ENCODE data around the gene NDUFB3. TPM values are rescaled to one million over a fixed set of nuclear protein-coding genes. Genes with fewer than 3 reads are reported as not detected.

Gene NDUFB3
- total and polyA plus RNA-seq, 9 donors = 20.5 to 52.5 (median 47.6) TPM

DNA sequence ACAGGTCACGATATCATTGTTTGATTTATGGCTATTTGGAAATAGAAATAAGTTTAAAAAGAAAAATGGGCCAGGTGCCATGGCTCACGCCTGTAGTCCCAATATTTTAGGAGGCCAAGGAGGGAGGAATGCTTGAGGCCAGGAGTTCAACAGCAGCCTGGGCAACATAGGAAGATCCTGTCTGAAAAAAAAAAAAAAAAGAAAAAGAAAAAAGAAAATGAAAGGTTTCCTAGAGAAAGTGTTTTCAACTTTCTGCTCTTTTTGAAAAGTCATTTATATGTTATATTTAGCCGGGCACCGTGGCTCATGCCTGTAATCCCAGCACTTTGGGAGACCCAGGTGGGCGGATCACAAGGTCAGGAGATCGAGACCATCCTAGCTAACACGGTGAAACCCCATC is 3.2 kb downstream of the NDUFB3 start:
- peaks cover 2% of the 10 kb centered on the region for H3K4me1 ChIP-seq (ENCODE audit: insufficient read depth)
- DNase-seq = no peak
- H3K36me3 ChIP-seq = no peaks in the 10 kb centered on the region
- intact Hi-C loops (cut with DNase I) = loop anchor here in 1 of 4 donors (5.0 to 10.0 kb wide), 2 partner anchors 42 to 110 kb away; partner anchors contain the start of genes CFLAR and ORC2
- H3K27ac ChIP-seq = no peak overlapping the region
- no peak overlapping the region for H3K4me3 ChIP-seq
- no peak for TF ChIP-seq POLR2A (IDR thresholded peaks at IDR 0.05)
- no peak for TF ChIP-seq EP300 (IDR thresholded peaks at IDR 0.05)
- TF ChIP-seq CTCF (IDR thresholded peaks at IDR 0.05) = no peak
- no peaks in the 10 kb centered on the region for H3K27me3 ChIP-seq
- WGBS, 3 donors = 74 to 77% (median 74%) methylated on average over 7 of the region's 7 CpGs
- H3K9me3 ChIP-seq = no peaks in the 10 kb centered on the region

- intact Hi-C loops (cut with DNase I) = no loop called here
- 80 to 90% (median 85%) methylated on average over 2 of the region's 2 CpGs for WGBS, 3 donors
- no peak overlapping the region for H3K4me3 ChIP-seq
- TF ChIP-seq POLR2A (IDR thresholded peaks at IDR 0.05) (no peak), EP300 (IDR thresholded peaks at IDR 0.05) (no peak), CTCF (IDR thresholded peaks at IDR 0.05) (no peak)
- H3K4me1 ChIP-seq (ENCODE audit: insufficient read depth) = no peaks in the 10 kb centered on the region
- H3K27me3 ChIP-seq = no peaks in the 10 kb centered on the region
- H3K36me3 ChIP-seq = no peaks in the 10 kb centered on the region
- H3K27ac ChIP-seq = no peak overlapping the region
- no peaks in the 10 kb centered on the region for H3K9me3 ChIP-seq
- DNase-seq = no peak
These were observed 13.1 kb downstream of the NDUFB3 start for GRCh38 chr2:201084863-201085262.

DNA sequence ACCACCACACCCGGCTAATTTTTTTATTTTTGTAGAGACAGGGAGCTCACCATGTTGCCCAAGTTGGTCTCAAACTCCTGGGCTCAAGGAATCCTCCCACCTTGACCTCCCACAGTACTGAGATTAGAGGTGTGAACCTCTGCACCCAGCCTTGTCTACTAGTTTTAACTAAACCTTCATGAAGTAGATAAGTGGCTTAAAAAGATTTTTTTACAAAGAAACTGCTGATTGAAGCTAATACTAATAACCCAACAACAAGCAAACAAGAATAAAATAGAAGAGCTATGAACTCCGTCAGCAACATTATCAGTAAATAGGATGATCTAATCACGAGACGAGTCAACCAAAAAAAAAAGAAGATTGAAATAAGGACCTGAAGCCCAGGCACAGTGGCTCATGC is 18.8 kb downstream of the NDUFB3 start:
- 88 to 90% (median 89%) methylated on average over 4 of the region's 4 CpGs for WGBS, 3 donors
- Histone ChIP-seq H3K27me3 (no peaks in the 10 kb centered on the region), H3K4me1 (ENCODE audit: insufficient read depth) (no peaks in the 10 kb centered on the region), H3K36me3 (no peaks in the 10 kb centered on the region), H3K27ac (no peak overlapping the region), H3K9me3 (no peaks in the 10 kb centered on the region), H3K4me3 (no peak overlapping the region)
- TF ChIP-seq CTCF (IDR thresholded peaks at IDR 0.05) (no peak), EP300 (IDR thresholded peaks at IDR 0.05) (no peak), POLR2A (IDR thresholded peaks at IDR 0.05) (no peak)
- DNase-seq = no peak
- intact Hi-C loops (cut with DNase I) = no loop called here

DNA sequence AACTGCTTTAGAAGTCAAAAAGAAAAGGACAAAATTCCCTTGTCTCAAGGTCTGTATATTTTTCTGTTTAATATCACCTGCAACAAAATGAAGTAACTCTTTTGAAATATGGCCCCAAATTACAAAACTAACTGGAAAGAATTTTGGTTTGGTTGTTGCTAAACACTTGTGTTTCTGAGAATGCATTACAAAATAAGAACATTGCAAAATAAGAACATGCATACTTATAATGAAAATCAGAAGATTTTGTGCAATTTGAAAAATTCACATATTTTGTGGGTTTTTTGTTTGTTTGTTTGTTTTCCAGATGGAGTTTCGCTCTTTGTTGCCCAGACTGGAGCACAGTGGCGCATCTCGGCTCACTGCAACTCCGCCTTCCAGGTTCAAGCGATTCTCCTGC is 21.8 kb downstream of the NDUFB3 start:
- H3K27me3 ChIP-seq = no peaks in the 10 kb centered on the region
- intact Hi-C loops (cut with DNase I) = no loop called here
- no peak for TF ChIP-seq POLR2A (IDR thresholded peaks at IDR 0.05)
- no peak for TF ChIP-seq EP300 (IDR thresholded peaks at IDR 0.05)
- no peak for TF ChIP-seq CTCF (IDR thresholded peaks at IDR 0.05)
- no peaks in the 10 kb centered on the region for H3K36me3 ChIP-seq
- no peak overlapping the region for H3K4me3 ChIP-seq
- DNase-seq = no peak
- H3K4me1 ChIP-seq (ENCODE audit: insufficient read depth) = no peaks in the 10 kb centered on the region
- no peaks in the 10 kb centered on the region for H3K9me3 ChIP-seq
- no peak overlapping the region for H3K27ac ChIP-seq
- WGBS, 3 donors = 97 to 99% (median 98%) methylated on average over 5 of the region's 5 CpGs

All from ovary (tissue), 9 donors.